T-helper 1 cell (primary cell): ENCODE data around the gene LMAN1L.

Experiments used
- DNase-seq, 5 donors: peaks; one replicate each; pipeline ENCODE4 v3.0.0-alpha.2; 2012 to 2020

Gene LMAN1L

DNA sequence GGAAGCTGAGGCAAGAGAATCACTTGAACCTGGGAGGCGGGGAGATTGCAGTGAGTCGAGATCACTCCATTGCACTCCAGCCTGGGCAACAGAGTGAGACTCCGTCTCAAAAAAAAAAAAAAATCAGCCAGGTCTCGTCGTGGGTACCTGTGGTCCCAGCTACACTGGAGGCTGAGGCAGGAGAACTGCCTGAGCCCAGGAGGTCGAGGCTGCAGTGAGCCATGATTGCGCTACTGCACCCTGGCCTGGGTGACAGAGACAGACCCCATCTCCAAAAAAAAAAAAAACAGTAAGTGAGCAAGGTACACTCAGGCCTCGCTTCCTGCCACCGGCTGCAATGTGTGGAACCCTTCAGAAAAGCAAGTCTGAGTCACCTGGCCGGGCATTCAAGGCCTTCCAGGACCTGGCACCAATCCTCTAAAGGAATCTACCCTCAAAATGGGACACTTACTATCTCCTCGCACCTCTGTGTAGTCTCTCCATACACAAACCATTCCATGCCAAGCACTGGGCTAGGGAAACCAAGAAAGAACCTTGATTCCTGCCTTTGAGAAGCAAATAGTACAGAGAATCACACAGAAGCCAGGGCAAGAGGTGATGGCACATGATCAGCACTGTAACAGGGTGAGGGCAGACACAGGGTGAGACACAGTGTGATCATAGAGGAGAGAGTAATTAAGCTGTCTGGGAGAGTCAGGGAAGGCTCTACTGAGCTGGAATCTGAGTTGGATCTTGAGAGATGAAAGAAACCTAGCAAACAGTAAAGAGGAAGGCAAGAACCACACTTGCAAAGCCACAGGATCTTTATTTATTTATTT lies 50.8 kb downstream of the LMAN1L start:
- no peak for DNase-seq

DNA sequence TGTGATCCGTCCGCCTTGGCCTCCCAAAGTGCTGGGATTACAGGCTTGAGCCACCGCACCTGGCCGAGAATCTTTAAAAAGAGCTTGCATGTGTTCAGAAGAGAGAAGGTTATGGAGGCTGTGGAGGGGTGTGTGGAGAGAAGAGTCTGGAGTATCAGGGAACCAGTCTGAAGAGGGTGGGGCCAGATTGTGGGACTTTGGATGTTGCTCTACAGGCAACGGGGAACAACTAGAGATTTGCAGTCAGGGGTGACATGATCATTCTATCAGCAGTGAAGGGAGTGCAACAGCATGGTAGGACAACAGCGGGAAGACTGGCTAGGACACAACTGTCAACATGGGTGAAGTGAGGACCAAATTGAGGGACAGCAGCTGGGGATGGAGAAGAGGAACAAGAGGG lies 51.7 kb downstream of the LMAN1L start:
- DNase-seq, result no peak

DNA sequence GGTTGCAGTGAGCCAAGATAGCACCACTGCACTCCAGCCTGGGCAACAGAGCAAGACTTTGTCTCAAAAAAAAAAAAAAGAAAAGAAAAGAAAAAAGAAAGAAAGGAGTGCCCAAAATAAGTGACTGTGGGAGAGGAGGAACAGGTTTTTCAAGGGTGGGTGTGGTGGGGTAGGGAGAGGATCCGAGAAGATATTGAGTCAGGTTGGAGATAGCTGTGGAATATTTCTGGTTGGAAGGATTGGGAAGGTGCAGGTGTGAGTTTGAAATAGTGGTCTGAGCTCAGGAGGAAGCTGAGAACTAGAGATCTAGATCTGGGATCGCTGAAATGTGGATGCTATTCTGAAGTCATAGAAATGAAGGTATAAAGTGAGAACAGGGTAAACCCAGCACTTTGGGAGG lies 52.7 kb downstream of the LMAN1L start:
- no peak for DNase-seq

DNA sequence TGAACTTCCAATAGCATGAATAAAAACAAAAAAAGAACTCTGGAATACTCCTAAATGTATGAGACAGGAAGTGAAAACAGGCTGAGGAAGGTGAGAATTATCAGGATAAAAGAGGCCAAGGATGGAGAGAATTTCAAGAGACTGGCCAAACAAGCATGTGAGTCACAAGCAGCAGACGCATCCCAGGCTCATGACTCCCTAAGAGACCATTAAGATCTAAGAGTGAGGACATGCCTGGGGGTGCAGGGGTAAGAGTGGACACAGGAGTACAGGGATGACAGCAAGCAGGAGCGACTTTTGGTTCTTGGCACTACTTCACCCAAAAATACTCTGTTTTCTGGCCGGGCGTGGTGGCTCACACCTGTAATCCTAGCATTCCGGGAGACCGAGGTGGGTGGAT lies 53.5 kb downstream of the LMAN1L start:
- DNase-seq, result no peak

DNA sequence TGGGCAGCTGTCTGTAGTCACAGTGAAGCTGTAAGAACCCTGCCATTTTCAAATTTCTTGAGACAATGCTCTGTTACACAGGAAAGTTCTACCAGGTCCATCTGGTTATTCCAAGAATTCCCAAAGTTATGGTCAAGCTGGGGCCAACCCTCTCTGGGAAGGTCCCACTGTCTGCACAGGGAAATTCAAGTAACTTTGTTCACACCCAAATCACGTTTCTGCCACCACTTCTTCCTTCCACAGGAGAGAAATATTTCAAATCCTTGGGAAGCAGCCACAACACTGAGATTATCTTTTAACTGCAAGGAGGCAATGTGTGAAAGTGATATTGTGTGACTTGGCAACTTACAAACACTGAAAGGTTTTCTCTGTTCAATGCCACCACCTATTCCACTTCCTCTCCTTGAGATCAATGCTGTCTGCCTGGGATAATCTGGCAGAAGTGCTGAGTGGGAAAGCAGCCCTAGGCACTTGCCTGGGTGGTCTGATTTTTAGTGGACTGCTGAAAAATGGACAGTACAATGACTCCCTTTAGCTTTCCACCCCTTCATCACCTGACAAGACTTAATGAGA lies 54.9 kb downstream of the LMAN1L start:
- no peak for DNase-seq

DNA sequence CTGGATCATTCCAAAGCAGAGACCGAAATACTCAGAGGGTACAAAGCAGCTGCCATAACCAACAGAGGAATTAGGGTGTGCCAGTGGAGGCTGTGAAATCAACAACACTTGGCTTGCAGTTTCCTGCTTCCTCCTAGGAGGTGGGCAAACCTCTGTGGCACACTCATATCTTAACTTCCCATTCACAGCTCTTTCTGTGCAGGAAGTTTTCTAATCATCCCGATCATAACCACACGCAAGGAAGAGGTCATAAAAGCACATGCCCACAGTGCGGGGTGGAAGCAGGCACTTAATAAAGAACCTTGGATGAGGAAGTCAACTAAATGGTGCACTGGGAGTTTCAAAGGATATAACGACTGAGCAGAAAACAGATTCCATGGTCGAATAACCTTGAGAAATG lies 55.4 kb downstream of the LMAN1L start:
- DNase-seq, result peak in 1 of 5 donors; percentile 62

DNA sequence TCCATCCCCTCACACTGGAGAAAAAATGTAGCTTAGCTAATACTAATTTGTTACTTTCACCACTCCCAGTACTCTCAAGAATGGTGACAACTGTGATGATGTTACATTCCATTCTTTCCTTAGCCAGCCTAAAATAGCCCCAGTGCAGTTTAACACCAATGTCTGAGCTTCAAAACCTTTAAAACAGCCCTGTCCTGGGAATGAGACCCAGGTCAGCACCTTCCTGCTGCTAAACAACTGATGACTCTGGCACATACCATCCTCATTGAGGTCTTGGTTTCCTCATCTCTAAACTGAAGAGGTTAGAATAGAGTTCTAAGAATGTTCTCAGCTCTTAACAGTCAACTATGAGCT lies 56.7 kb downstream of the LMAN1L start:
- DNase-seq, result no peak

DNA sequence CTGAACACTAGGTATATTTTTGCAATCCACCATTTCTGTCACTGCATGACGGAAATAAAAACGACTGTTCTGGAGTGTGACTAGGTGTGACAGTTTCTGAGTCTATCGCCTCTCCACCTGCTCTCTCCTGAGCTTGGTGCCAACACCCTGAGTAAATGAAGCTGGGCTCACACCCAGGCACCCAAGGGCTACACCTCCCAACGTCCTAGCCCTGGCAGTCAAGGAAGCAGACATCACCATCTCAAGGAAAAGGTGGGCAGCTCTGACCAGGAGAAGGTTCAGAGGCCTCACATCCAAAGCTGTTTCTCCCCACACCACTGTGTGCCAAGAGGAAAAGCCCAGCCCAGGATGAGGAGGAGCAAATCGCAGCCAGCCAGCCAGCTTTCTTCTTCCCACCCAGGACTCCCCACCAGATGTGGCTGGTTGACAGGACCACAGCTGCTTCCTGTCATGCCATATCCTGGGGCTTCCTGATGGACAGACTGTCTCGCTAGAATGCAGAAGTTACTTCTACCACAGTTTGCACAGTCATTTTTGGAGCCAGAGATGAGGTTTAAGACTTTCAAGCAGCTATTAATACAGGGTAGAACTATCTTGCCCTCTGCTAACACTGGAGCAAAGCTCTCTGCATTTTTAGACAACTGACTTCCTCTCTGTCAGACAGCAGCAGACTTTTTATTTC lies 57.2 kb downstream of the LMAN1L start:
- DNase-seq, result peak in 2 of 5 donors; percentile 8 to 88

DNA sequence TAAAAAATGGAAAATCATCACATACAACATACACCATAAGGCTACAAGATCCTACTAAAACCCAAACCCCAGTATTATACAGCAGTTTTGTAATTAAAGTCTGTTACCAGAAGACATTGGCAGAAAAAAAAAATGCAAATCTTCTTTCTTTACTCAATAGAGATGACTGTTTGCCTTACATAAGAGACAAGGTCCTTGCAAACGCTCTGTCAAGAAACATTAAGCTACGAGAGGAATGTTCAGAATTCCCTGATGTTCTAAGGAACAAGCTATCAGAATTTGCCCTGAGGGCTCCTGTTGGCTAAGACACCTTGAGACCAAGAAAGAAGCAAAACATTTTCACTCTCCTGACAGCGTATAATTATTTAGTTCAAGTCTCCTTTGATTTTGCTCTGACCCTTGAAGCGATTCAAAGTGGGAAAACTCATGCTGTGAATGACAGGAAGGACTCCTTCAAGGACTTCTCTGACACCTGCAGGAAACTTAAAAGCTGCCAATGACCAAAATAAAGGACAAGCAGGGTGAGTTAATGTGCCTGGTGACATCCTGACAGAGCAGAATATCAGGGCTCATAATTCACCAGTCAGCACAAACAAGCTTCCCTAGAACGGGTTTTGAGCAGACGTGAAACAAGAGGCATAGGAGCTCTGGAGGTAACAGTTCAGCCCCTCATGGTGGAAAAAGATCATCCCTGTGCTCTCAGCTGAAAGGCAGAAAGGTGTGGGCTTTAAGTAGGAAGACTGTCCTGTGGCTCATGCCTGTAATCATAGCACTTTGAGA lies 58.0 kb downstream of the LMAN1L start:
- no peak for DNase-seq

DNA sequence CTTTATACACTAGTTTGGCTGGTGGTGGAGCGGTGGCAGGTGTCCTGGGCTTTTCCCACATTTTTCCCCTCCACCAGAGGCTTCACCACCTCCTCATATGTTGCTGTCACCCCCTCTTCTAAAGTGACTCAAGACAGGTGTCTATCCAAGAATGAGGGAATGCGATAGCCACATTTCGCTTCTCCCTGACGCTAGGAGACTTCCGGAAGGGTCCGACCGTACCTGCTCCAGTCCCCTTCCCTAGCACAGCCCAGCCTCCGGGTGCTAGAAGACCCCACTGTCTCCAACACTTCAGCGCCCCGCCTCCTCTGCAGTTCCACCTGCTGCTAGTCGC lies 60.0 kb downstream of the LMAN1L start:
- no peak for DNase-seq

DNA sequence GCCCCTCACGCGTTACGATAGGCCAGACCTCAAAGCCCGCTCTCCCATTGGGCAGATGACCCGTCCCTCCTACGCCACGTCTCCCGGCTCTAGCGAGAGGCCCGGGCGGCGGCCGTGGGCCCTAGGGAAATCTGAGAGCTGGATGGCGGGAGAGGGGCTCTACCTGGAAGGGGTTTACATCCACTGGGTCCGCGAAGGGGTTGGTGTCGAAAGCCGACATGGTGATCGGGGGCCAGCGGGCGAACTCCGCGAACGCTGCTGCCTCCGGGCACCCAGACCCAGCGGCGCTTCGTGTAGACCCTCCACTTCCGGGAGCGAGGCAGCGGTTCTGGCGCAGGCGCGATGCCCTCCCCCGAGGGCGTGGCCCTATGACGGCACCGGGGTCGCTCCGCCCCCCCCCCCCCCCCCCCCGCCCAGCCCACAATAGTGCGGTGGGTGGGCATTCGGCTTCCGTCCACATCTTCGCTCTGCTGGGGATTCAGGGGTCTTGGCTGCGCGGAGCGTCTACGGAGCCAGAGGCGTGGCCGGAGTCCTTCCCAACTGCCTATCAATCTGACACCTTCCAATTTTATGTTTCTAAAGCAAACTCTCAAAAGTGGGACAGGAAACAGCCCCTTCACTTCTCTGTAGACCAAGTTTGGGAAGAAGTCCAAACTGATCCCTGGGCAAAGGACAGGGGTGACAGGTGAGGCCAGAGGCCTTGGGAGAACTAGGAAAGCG lies 60.6 kb downstream of the LMAN1L start, which contains the start of gene SCAMP2:
TSS of gene SCAMP2 (minus strand) at position 330 of the 720 bp plus-strand sequence. CDS start at position 220, 110 bp downstream.
- peak; percentile 80 to 94 (median 84) for DNase-seq

DNA sequence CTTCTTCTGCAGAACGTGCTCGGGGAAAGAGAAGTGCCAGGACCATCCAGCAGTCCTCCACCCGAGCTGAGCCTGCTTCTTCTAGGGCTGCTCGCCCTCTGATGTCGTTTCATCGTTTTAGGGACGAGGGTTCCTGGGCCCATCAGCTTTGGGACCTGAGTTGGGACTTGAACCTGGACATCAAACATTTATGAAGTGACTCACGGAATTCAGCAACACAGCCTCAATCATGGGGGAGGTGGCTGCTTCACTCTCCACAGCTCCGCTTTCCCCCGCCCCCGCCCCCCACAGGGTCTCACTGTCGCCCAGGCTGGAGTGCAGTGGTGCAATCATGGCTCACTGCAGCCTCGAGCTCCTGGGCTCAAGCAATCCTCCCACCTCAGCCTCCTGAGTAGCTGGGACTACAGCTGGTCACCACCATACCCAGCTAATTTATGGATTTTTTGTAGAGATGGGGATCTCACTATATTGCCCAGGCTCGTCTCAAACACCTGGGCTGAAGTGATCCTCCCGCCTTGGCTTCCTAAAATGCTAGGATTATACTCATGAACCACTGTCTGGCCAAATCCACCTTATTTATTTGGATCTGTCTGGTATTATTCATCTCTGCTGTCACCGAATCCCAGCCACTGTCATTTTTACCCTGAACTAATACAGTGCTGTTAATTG lies 61.3 kb downstream of the LMAN1L start:
- DNase-seq, result peak in 1 of 5 donors; percentile 33
